Esophagus (tissue), 2 donors: ENCODE measurements around the gene ZNF548. TPM values are rescaled to one million over a fixed set of nuclear protein-coding genes. Genes with fewer than 3 reads are reported as not detected.
A peak's percentile ranks its signal among the peaks of the same experiment; 100 is the strongest.
"Not testable (repeated sequence)": the region's sequence is repeated elsewhere in the genome, so short reads cannot be mapped to it uniquely, and the experiment has no call there.

ENCODE experiments used
- H3K27ac ChIP-seq, 2 donors: one replicate each; pipeline ENCODE4 v1.5.1; 2013; ENCODE audit warnings: low read depth in 2 of 2, mild to moderate bottlenecking in 2 of 2, inconsistent platforms in 1 of 2, low read length in 1 of 2, moderate library complexity in 1 of 2
- H3K27me3 ChIP-seq, 2 donors: one replicate each; pipeline ENCODE4 v1.6.1; 2013; ENCODE audit warnings: low read length in 2 of 2, control low read depth in 1 of 2, mild to moderate bottlenecking in 1 of 2; ENCODE audit not compliant: insufficient read depth in 2 of 2, control insufficient read depth in 1 of 2
- H3K36me3 ChIP-seq, 2 donors: one replicate each; pipeline ENCODE4 v1.6.1; 2013; ENCODE audit warnings: low read length in 1 of 2; ENCODE audit not compliant: control insufficient read depth in 2 of 2, insufficient read depth in 2 of 2
- H3K4me1 ChIP-seq, 2 donors: one replicate each; pipeline ENCODE4 v1.6.1; 2013; ENCODE audit warnings: low read length in 1 of 2; ENCODE audit not compliant: control insufficient read depth in 2 of 2, insufficient read depth in 2 of 2
- H3K4me3 ChIP-seq, 2 donors: one replicate each; pipeline ENCODE4 v1.5.1; 2013; ENCODE audit warnings: low read length in 2 of 2, mild to moderate bottlenecking in 2 of 2, low read depth in 1 of 2, moderate library complexity in 1 of 2
- H3K9me3 ChIP-seq, 2 donors: one replicate each; pipeline ENCODE4 v1.6.1; 2013; ENCODE audit warnings: mild to moderate bottlenecking in 2 of 2, low read depth in 1 of 2, low read length in 1 of 2, moderate library complexity in 1 of 2; ENCODE audit not compliant: control insufficient read depth in 2 of 2, insufficient read depth in 1 of 2
- WGBS, 2 donors: extraction: QIAGEN DNeasy Blood & Tissue Kit; methylation state at CpG; one replicate each; pipeline ENCODE4 v1.1.7; 2013; 5-methylcytosine and 5-hydroxymethylcytosine counted together
- polyA plus RNA-seq, 2 donors: library from polyadenylated mRNA; stranded (reverse); fragments of 200-250 nt; gene quantifications; one replicate each; pipeline ENCODE4 v1.2.3, GENCODE V29; 2013
- donor health status: healthy with polysubstance abuse.
- donor health status: Bipolar disorder and iron deficiency.

ZNF548 gene
- polyA plus RNA-seq, 2 donors = 4.1 TPM

GRCh38 chr19:57362997-57363687 lies 26.5 kb upstream of the ZNF548 start, which contains the start of the genes TRAPPC2B and ZNF547:
Gene TRAPPC2B (plus strand): TSS chr19:57363551. CDS start chr19:57364834, 1,283 bp downstream.
Gene ZNF547 (plus strand): TSS chr19:57363551. CDS start chr19:57368556, 5,005 bp downstream.
- 1% methylated on average over 46 to 47 of the region's 47 CpGs for WGBS, 2 donors
- H3K4me1 ChIP-seq = peaks cover 0 to 5% of the 10 kb centered on the region in 2 donors
- peaks cover 0 to 2% of the 10 kb centered on the region in 2 donors for H3K36me3 ChIP-seq
- H3K4me3 ChIP-seq = peak within 1 kb of the TSS; percentile 59 to 92
- no peaks in the 10 kb centered on the region for H3K27me3 ChIP-seq
- H3K27ac ChIP-seq = peak within 1 kb of the TSS; percentile 90 to 95
- H3K9me3 ChIP-seq = no peaks in the 10 kb centered on the region

- H3K36me3 ChIP-seq = no peaks in the 10 kb centered on the region
- peak overlapping the region; percentile 59 to 92 for H3K4me3 ChIP-seq
- H3K9me3 ChIP-seq = no peaks in the 10 kb centered on the region
- H3K4me1 ChIP-seq = peaks cover 0 to 5% of the 10 kb centered on the region in 2 donors
- peak overlapping the region; percentile 90 to 95 for H3K27ac ChIP-seq
- no peaks in the 10 kb centered on the region for H3K27me3 ChIP-seq
- 1% methylated on average over 15 to 18 of the region's 18 CpGs for WGBS, 2 donors
Observed at GRCh38 chr19:57363688-57364181, 25.9 kb upstream of the ZNF548 start.

GRCh38 chr19:57366776-57367175 lies 22.9 kb upstream of the ZNF548 start:
- Histone ChIP-seq H3K4me1 (peaks cover 0 to 5% of the 10 kb centered on the region in 2 donors), H3K4me3 (no peak overlapping the region), H3K27ac (no peak overlapping the region), H3K9me3 (peaks cover 0 to 1% of the 10 kb centered on the region in 2 donors), H3K36me3 (peaks cover 1 to 2% of the 10 kb centered on the region in 2 donors), H3K27me3 (no peaks in the 10 kb centered on the region)
- 94% methylated on average over 2 of the region's 2 CpGs for WGBS, 2 donors

- no peak overlapping the region for H3K27ac ChIP-seq
- peaks cover 26 to 33% of the 10 kb centered on the region in 2 donors for H3K36me3 ChIP-seq
- H3K4me3 ChIP-seq = no peak overlapping the region
- 95 to 96% methylated on average over 6 of the region's 6 CpGs for WGBS, 2 donors
- no peaks in the 10 kb centered on the region for H3K4me1 ChIP-seq
- no peaks in the 10 kb centered on the region for H3K27me3 ChIP-seq
- H3K9me3 ChIP-seq = peaks cover 0 to 28% of the 10 kb centered on the region in 2 donors
Observed at GRCh38 chr19:57374179-57374578, 15.5 kb upstream of the ZNF548 start.

- not testable (repeated sequence) for H3K27ac ChIP-seq, H3K4me1 ChIP-seq, H3K4me3 ChIP-seq, H3K27me3 ChIP-seq
- WGBS, 2 donors = 95 to 97% methylated on average over 2 of the region's 2 CpGs
- Histone ChIP-seq H3K36me3 (peaks cover 26 to 33% of the 10 kb centered on the region in 2 donors), H3K9me3 (peaks cover 0 to 30% of the 10 kb centered on the region in 2 donors)
Observed at GRCh38 chr19:57374647-57375046, 15.0 kb upstream of the ZNF548 start.

- no peak overlapping the region for H3K4me3 ChIP-seq
- H3K36me3 ChIP-seq = peaks cover 26 to 33% of the 10 kb centered on the region in 2 donors
- H3K27me3 ChIP-seq = no peaks in the 10 kb centered on the region
- no peaks in the 10 kb centered on the region for H3K4me1 ChIP-seq
- 94 to 95% methylated on average over 6 of the region's 6 CpGs for WGBS, 2 donors
- H3K27ac ChIP-seq = no peak overlapping the region
- peaks cover 3 to 34% of the 10 kb centered on the region in 2 donors for H3K9me3 ChIP-seq
Observed at GRCh38 chr19:57376151-57376550, 13.5 kb upstream of the ZNF548 start.

- Histone ChIP-seq H3K27ac (no peak overlapping the region), H3K36me3 (peaks cover 16 to 24% of the 10 kb centered on the region in 2 donors), H3K27me3 (no peaks in the 10 kb centered on the region), H3K4me3 (no peak overlapping the region), H3K4me1 (no peaks in the 10 kb centered on the region), H3K9me3 (peaks cover 3 to 31% of the 10 kb centered on the region in 2 donors)
- WGBS, 2 donors = 95 to 98% methylated on average over 3 of the region's 3 CpGs
Observed at GRCh38 chr19:57377498-57378146, 12.0 kb upstream of the ZNF548 start.

- Histone ChIP-seq H3K4me3 (no peak overlapping the region), H3K9me3 (peaks cover 5 to 18% of the 10 kb centered on the region in 2 donors), H3K27ac (no peak overlapping the region), H3K4me1 (no peaks in the 10 kb centered on the region), H3K27me3 (no peaks in the 10 kb centered on the region), H3K36me3 (peaks cover 7 to 12% of the 10 kb centered on the region in 2 donors)
Observed at GRCh38 chr19:57380923-57381322, 8.7 kb upstream of the ZNF548 start.

- H3K4me1 ChIP-seq = no peaks in the 10 kb centered on the region
- peaks cover 5 to 8% of the 10 kb centered on the region in 2 donors for H3K9me3 ChIP-seq
- H3K27ac ChIP-seq = no peak overlapping the region
- H3K36me3 ChIP-seq = peaks cover 0 to 2% of the 10 kb centered on the region in 2 donors
- H3K27me3 ChIP-seq = no peaks in the 10 kb centered on the region
- H3K4me3 ChIP-seq = no peak overlapping the region
- 77 to 81% methylated on average over 7 of the region's 7 CpGs for WGBS, 2 donors
Observed at GRCh38 chr19:57382806-57383488, 6.7 kb upstream of the ZNF548 start.
